CD14-positive monocyte (primary cell): ENCODE measurements around the gene NLGN1. TPM values are rescaled to one million over a fixed set of nuclear protein-coding genes. Genes with fewer than 3 reads are reported as not detected.

Experiments used
- DNase-seq, 3 donors: peaks; one replicate each; pipeline ENCODE4 v3.0.0-alpha.2; 2011 to 2022
- H2AFZ ChIP-seq: 2 replicates; pipeline ENCODE4 v1.6.0; 2012; ENCODE audit warnings: mild to moderate bottlenecking, low read depth, low read length, inconsistent platforms; ENCODE audit not compliant: insufficient read depth, poor library complexity, severe bottlenecking
- H3K27ac ChIP-seq, 2 donors: 1 replicate in 1 of 2; 2 replicates in 1 of 2; pipeline ENCODE4 v1.5.1; 2012 to 2013; ENCODE audit warnings: low read length in 2 of 2, control low read depth in 1 of 2, inconsistent platforms in 1 of 2, low read depth in 1 of 2, mild to moderate bottlenecking in 1 of 2
- H3K27me3 ChIP-seq, 2 donors: one replicate each; pipeline versions ENCODE4 v1.6.0 to v1.6.1; 2011 to 2013; ENCODE audit warnings: low read length in 2 of 2; ENCODE audit not compliant: control insufficient read depth in 2 of 2, insufficient read depth in 2 of 2
- H3K36me3 ChIP-seq, 2 donors: replicated peaks in 1 of 2; 1 replicate in 1 of 2; 2 replicates in 1 of 2; pipeline versions ENCODE4 v1.5.1 to v1.6.1; 2012 to 2013; ENCODE audit warnings: low read length in 2 of 2, control low read depth in 1 of 2, inconsistent platforms in 1 of 2, mild to moderate bottlenecking in 1 of 2; ENCODE audit not compliant: insufficient read depth in 2 of 2, control insufficient read depth in 1 of 2
- H3K4me1 ChIP-seq, 2 donors: 1 replicate in 1 of 2; 2 replicates in 1 of 2; pipeline versions ENCODE4 v1.5.1 to v1.6.1; 2012 to 2013; ENCODE audit warnings: low read length in 2 of 2, control low read depth in 1 of 2, inconsistent platforms in 1 of 2, mild to moderate bottlenecking in 1 of 2, moderate library complexity in 1 of 2; ENCODE audit not compliant: insufficient read depth in 2 of 2, control insufficient read depth in 1 of 2
- H3K4me2 ChIP-seq: replicated peaks from 2 replicates; pipeline ENCODE3; 2012; ENCODE audit warnings: low read length, moderate library complexity, mild to moderate bottlenecking; ENCODE audit not compliant: poor library complexity, severe bottlenecking; ENCODE audit errors: extremely low read depth
- H3K4me3 ChIP-seq, 3 experiments: fragments of 200-600 bp in 1 of 3; sonication (generic) in 1 of 3; replicated peaks in 1 of 3; 1 replicate in 2 of 3; 2 replicates in 1 of 3; pipeline ENCODE4 v1.5.1; 2011 to 2013; ENCODE audit warnings: low read length in 3 of 3, mild to moderate bottlenecking in 3 of 3, control low read depth in 2 of 3, low read depth in 2 of 3, inconsistent platforms in 1 of 3, moderate library complexity in 1 of 3
- H3K79me2 ChIP-seq: 2 replicates; pipeline ENCODE4 v1.6.0; 2012; ENCODE audit warnings: mild to moderate bottlenecking, control low read depth, inconsistent platforms, low read length, moderate library complexity; ENCODE audit not compliant: insufficient read depth
- H3K9ac ChIP-seq: 2 replicates; pipeline ENCODE4 v1.6.0; 2017; ENCODE audit warnings: low read length, mild to moderate bottlenecking; ENCODE audit not compliant: insufficient read depth, poor library complexity, severe bottlenecking
- H3K9me3 ChIP-seq, 2 donors: replicated peaks in 1 of 2; 1 replicate in 1 of 2; 2 replicates in 1 of 2; pipeline versions ENCODE4 v1.5.1 to v1.6.1; 2012 to 2013; ENCODE audit warnings: low read length in 2 of 2, control low read depth in 1 of 2; ENCODE audit not compliant: control insufficient read depth in 1 of 2, insufficient read depth in 1 of 2
- H4K20me1 ChIP-seq: 2 replicates; pipeline ENCODE4 v1.6.0; 2012; ENCODE audit warnings: mild to moderate bottlenecking, low read length, control low read depth, moderate library complexity; ENCODE audit not compliant: insufficient read depth
- H3K27ac Mint-ChIP-seq, 7 donors: one replicate each; pipeline ENCODE4 v1.8.0; 2020; ENCODE audit warnings: mild to moderate bottlenecking in 7 of 7, mixed read lengths in 7 of 7, moderate library complexity in 6 of 7, inconsistent platforms in 2 of 7
- H3K27me3 Mint-ChIP-seq, 3 donors: one replicate each; pipeline ENCODE4 v1.8.0; 2021 to 2022; ENCODE audit warnings: low read depth in 3 of 3, mild to moderate bottlenecking in 3 of 3, mixed read lengths in 3 of 3, moderate library complexity in 3 of 3, inconsistent platforms in 1 of 3
- H3K36me3 Mint-ChIP-seq, 2 donors: one replicate each; pipeline ENCODE4 v1.8.0; 2020; ENCODE audit warnings: mixed read lengths in 2 of 2, inconsistent platforms in 1 of 2, mild to moderate bottlenecking in 1 of 2
- H3K4me1 Mint-ChIP-seq: one replicate; pipeline ENCODE4 v1.8.0; 2020; ENCODE audit warnings: mild to moderate bottlenecking, mixed read lengths
- H3K4me3 Mint-ChIP-seq, 2 donors: one replicate each; pipeline ENCODE4 v1.8.0; 2020; ENCODE audit warnings: mild to moderate bottlenecking in 2 of 2, mixed read lengths in 2 of 2, moderate library complexity in 1 of 2
- H3K9me3 Mint-ChIP-seq, 7 donors: one replicate each; pipeline ENCODE4 v1.8.0; 2020 to 2022; ENCODE audit warnings: mixed read lengths in 7 of 7, mild to moderate bottlenecking in 6 of 7, moderate library complexity in 6 of 7, inconsistent platforms in 2 of 7
- WGBS: methylation state at CpG from one replicate; pipeline ENCODE4 v1.1.5; 2013; ENCODE audit warnings: missing lambda C conversion rate; ENCODE audit not compliant: insufficient coverage; 5-methylcytosine and 5-hydroxymethylcytosine counted together
- intact Hi-C, 2 donors: fragments of 100-400 bp; cut with micrococcal nuclease; formaldehyde crosslinking; loops; one replicate each; pipeline versions ENCODE4 v1.15.0 to v1.15.1; 2023
- polyA plus RNA-seq, 3 donors: library from polyadenylated mRNA; depleted of rRNA in 1 of 3; unstranded in 2 of 3; stranded (reverse) in 1 of 3; fragments of 300-500 nt in 2 of 3; fragments of >200 nt in 1 of 3; fragmentation: Illumina TruSeq in 2 of 3; gene quantifications; 1 replicate in 2 of 3; 2 replicates in 1 of 3; pipeline ENCODE4 v1.2.3, GENCODE V29; 2012 to 2021
- TF ChIP-seq, protein P1 (sequence below): fragments of 200-600 bp; IDR thresholded peaks from one replicate; pipeline ENCODE4 v1.8.0; 2022; ENCODE audit warnings: antibody characterized with exemption, mild to moderate bottlenecking

NLGN1 gene
- polyA plus RNA-seq, 3 donors, result not detected

DNA sequence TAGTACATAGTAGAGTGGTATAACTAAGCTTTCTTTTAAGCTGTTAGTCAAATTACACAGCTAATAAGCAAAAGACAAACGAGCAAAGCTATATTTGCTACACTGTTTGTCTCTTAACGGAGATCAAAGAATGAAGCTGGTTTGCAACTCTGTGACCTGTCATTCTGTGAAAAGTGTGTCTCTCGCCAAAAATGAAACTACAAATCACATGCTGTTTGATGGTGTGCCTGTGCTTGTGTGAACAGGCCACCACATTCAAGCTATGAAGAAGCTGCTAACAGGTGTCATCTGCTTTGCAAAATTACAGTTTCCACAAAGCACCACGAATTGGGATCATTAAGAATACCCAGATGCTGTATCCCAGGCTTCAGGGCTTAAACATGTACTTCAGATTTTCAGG is 793.8 kb downstream of the NLGN1 start:
- H3K9me3 Mint-ChIP-seq, result peaks cover 0 to 12% (median 2%) of the 10 kb centered on the region in 7 donors
- H3K9ac ChIP-seq, result no peak overlapping the region
- H3K27ac ChIP-seq, result no peak overlapping the region
- H3K36me3 ChIP-seq, result no peaks in the 10 kb centered on the region
- no peaks in the 10 kb centered on the region for H3K36me3 Mint-ChIP-seq
- no peaks in the 10 kb centered on the region for H3K27me3 Mint-ChIP-seq
- no peaks in the 10 kb centered on the region for H3K4me1 ChIP-seq
- H3K4me3 ChIP-seq, result no peak overlapping the region
- no peak overlapping the region for H3K27ac Mint-ChIP-seq
- intact Hi-C loops, result no loop called here
- H3K4me2 ChIP-seq, result no peak overlapping the region
- TF ChIP-seq, protein P1, sequence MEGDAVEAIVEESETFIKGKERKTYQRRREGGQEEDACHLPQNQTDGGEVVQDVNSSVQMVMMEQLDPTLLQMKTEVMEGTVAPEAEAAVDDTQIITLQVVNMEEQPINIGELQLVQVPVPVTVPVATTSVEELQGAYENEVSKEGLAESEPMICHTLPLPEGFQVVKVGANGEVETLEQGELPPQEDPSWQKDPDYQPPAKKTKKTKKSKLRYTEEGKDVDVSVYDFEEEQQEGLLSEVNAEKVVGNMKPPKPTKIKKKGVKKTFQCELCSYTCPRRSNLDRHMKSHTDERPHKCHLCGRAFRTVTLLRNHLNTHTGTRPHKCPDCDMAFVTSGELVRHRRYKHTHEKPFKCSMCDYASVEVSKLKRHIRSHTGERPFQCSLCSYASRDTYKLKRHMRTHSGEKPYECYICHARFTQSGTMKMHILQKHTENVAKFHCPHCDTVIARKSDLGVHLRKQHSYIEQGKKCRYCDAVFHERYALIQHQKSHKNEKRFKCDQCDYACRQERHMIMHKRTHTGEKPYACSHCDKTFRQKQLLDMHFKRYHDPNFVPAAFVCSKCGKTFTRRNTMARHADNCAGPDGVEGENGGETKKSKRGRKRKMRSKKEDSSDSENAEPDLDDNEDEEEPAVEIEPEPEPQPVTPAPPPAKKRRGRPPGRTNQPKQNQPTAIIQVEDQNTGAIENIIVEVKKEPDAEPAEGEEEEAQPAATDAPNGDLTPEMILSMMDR, result no peak
- H4K20me1 ChIP-seq, result no peaks in the 10 kb centered on the region
- no peaks in the 10 kb centered on the region for H3K9me3 ChIP-seq
- WGBS, result no CpG with 5 or more reads among the region's 4 CpGs
- H2AFZ ChIP-seq, result no peak overlapping the region
- H3K27me3 ChIP-seq, result no peaks in the 10 kb centered on the region
- H3K4me1 Mint-ChIP-seq, result no peaks in the 10 kb centered on the region
- H3K79me2 ChIP-seq, result no peaks in the 10 kb centered on the region
- no peak overlapping the region for H3K4me3 Mint-ChIP-seq
- no peak for DNase-seq

DNA sequence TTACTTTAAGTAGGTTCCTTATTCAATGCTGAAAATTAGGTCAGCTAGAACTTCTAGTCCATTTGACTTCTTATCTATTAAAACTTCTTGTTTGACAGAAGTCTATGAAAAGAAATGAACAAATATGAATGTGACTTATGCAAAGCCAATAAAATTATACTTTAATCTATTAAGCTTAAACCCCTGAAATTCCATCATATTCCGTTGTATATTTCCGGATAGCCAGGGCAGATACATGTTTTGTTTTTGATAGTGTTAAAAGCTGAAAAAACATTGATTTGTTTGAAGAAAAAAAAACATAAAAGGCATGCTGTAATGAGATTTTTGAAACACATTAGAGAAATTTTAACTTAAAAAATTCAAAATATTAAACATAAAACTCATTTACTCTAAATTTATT is 794.4 kb downstream of the NLGN1 start:
- Histone ChIP-seq H3K27me3 (no peaks in the 10 kb centered on the region), H2AFZ (no peak overlapping the region), H3K27ac (no peak overlapping the region), H3K4me3 (no peak overlapping the region), H3K9me3 (no peaks in the 10 kb centered on the region), H3K36me3 (no peaks in the 10 kb centered on the region), H4K20me1 (no peaks in the 10 kb centered on the region), H3K4me2 (no peak overlapping the region), H3K9ac (no peak overlapping the region), H3K4me1 (no peaks in the 10 kb centered on the region), H3K79me2 (no peaks in the 10 kb centered on the region)
- Mint-ChIP-seq H3K4me3 (no peak overlapping the region), H3K4me1 (no peaks in the 10 kb centered on the region), H3K36me3 (no peaks in the 10 kb centered on the region), H3K27ac (no peak overlapping the region), H3K9me3 (peaks cover 0 to 12% (median 2%) of the 10 kb centered on the region in 7 donors), H3K27me3 (no peaks in the 10 kb centered on the region)
- no peak for DNase-seq
- intact Hi-C loops, result no loop called here
- TF ChIP-seq, protein P1, result no peak
- WGBS, result no CpG with 5 or more reads among the region's 2 CpGs
